GM10266 (cell line): ENCODE results near the gene PCDHB14.
"Not testable (repeated sequence)": the region's sequence is repeated elsewhere in the genome, so short reads cannot be mapped to it uniquely, and the experiment has no call there.

Experiments
- DNase-seq: peaks from one replicate; pipeline ENCODE4 v3.0.0; 2012; ENCODE audit errors: extremely low spot score
- TF ChIP-seq, protein P1 (sequence below): IDR thresholded peaks from 2 replicates; pipeline ENCODE4 v1.5.1; 2012; ENCODE audit warnings: mild to moderate bottlenecking, low read depth; ENCODE audit not compliant: control insufficient read depth, insufficient read depth; ENCODE audit errors: missing control alignments

The PCDHB14 gene

DNA sequence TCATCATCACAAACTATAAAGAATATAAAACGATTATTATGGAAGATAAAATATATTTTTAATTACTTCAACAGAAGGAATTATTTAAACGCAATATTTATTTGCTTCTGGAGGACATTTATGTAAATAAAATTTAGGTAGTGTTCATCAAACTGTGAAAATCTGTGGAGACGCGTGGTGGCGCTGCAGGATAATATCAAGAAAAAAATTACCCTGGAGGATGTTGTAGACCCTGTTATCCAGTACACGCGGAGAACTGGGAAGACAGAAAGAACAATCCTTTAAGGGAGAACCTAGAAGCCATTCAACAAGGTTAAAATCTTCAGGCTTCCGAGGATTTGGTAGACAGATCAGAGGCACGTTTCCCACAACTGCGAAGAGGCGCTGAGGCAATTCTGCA is 14.7 kb upstream of the PCDHB14 start, which contains the start of gene PCDHB12:
TSS of gene PCDHB12 (plus strand) at position 242 of the 400 bp plus-strand sequence. CDS start 189 bp downstream, outside the sequence.
- DNase-seq: no peak
- TF ChIP-seq, protein P1, sequence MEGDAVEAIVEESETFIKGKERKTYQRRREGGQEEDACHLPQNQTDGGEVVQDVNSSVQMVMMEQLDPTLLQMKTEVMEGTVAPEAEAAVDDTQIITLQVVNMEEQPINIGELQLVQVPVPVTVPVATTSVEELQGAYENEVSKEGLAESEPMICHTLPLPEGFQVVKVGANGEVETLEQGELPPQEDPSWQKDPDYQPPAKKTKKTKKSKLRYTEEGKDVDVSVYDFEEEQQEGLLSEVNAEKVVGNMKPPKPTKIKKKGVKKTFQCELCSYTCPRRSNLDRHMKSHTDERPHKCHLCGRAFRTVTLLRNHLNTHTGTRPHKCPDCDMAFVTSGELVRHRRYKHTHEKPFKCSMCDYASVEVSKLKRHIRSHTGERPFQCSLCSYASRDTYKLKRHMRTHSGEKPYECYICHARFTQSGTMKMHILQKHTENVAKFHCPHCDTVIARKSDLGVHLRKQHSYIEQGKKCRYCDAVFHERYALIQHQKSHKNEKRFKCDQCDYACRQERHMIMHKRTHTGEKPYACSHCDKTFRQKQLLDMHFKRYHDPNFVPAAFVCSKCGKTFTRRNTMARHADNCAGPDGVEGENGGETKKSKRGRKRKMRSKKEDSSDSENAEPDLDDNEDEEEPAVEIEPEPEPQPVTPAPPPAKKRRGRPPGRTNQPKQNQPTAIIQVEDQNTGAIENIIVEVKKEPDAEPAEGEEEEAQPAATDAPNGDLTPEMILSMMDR: peak; percentile 8

DNA sequence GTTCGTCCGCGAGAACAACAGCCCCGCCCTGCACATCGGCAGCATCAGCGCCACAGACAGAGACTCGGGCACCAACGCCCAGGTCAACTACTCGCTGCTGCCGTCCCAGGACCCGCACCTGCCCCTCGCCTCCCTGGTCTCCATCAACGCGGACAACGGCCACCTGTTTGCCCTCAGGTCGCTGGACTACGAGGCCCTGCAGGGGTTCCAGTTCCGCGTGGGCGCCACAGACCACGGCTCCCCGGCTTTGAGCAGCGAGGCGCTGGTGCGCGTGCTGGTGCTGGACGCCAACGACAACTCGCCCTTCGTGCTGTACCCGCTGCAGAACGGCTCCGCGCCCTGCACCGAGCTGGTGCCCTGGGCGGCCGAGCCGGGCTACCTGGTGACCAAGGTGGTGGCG is 12.9 kb upstream of the PCDHB14 start:
- DNase-seq: not testable (repeated sequence)

DNA sequence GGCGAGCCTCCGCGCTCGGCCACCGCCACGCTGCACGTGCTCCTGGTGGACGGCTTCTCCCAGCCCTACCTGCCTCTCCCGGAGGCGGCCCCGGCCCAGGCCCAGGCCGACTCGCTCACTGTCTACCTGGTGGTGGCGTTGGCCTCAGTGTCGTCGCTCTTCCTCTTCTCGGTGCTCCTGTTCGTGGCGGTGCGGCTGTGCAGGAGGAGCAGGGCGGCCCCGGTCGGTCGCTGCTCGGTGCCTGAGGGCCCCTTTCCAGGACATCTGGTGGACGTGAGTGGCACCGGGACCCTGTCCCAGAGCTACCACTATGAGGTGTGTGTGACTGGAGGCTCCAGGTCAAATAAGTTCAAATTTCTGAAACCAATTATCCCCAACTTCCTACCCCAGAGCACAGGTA is 12.3 kb upstream of the PCDHB14 start:
- not testable (repeated sequence) for DNase-seq

DNA sequence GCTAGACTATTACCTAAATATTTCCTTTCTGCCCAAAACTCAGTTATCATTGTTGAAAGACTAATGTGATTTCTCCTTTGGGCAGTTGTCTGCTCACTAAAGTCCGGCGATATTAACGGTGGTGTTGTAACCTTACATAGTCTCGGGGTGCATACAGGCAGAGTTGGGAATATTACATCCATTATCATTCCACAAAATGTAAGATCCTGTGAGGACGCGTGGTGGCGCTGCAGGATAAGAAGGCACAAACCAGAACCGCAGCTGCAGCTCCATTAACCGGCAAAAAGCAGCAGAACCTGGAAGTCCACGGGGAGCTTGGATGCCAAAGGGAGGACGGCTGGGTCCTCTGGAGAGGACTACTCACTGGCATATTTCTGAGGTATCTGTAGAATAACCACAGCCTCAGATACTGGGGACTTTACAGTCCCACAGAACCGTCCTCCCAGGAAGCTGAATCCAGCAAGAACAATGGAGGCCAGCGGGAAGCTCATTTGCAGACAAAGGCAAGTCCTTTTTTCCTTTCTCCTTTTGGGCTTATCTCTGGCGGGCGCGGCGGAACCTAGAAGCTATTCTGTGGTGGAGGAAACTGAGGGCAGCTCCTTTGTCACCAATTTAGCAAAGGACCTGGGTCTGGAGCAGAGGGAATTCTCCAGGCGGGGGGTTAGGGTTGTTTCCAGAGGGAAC is 9.3 kb upstream of the PCDHB14 start, which contains the start of gene PCDHB13:
TSS of gene PCDHB13 (plus strand) at position 264 of the 684 bp plus-strand sequence. CDS start at position 469, 205 bp downstream.
- TF ChIP-seq, protein P1: peak; percentile 5
- DNase-seq: not testable (repeated sequence)

DNA sequence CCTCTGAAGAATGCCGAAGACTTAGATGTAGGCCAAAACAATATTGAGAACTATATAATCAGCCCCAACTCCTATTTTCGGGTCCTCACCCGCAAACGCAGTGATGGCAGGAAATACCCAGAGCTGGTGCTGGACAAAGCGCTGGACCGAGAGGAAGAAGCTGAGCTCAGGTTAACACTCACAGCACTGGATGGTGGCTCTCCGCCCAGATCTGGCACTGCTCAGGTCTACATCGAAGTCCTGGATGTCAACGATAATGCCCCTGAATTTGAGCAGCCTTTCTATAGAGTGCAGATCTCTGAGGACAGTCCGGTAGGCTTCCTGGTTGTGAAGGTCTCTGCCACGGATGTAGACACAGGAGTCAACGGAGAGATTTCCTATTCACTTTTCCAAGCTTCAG is 8.6 kb upstream of the PCDHB14 start:
- DNase-seq: not testable (repeated sequence)

DNA sequence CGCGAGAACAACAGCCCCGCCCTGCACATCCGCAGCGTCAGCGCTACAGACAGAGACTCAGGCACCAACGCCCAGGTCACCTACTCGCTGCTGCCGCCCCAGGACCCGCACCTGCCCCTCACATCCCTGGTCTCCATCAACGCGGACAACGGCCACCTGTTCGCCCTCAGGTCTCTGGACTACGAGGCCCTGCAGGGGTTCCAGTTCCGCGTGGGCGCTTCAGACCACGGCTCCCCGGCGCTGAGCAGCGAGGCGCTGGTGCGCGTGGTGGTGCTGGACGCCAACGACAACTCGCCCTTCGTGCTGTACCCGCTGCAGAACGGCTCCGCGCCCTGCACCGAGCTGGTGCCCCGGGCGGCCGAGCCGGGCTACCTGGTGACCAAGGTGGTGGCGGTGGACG is 7.6 kb upstream of the PCDHB14 start:
- DNase-seq: not testable (repeated sequence)

DNA sequence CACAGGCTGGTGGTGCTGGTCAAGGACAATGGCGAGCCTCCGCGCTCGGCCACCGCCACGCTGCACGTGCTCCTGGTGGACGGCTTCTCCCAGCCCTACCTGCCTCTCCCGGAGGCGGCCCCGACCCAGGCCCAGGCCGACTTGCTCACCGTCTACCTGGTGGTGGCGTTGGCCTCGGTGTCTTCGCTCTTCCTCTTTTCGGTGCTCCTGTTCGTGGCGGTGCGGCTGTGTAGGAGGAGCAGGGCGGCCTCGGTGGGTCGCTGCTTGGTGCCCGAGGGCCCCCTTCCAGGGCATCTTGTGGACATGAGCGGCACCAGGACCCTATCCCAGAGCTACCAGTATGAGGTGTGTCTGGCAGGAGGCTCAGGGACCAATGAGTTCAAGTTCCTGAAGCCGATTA is 7.1 kb upstream of the PCDHB14 start:
- DNase-seq: not testable (repeated sequence)

DNA sequence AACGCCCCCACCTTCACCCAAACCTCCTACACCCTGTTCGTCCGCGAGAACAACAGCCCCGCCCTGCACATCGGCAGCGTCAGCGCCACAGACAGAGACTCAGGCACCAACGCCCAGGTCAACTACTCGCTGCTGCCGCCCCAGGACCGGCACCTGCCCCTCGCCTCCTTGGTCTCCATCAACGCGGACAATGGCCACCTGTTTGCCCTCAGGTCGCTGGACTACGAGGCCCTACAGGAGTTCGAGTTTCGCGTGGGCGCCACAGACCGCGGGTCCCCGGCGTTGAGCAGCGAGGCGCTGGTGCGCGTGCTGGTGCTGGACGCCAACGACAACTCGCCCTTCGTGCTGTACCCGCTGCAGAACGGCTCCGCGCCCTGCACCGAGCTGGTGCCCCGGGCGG is 1.7 kb downstream of the PCDHB14 start:
- not testable (repeated sequence) for DNase-seq

DNA sequence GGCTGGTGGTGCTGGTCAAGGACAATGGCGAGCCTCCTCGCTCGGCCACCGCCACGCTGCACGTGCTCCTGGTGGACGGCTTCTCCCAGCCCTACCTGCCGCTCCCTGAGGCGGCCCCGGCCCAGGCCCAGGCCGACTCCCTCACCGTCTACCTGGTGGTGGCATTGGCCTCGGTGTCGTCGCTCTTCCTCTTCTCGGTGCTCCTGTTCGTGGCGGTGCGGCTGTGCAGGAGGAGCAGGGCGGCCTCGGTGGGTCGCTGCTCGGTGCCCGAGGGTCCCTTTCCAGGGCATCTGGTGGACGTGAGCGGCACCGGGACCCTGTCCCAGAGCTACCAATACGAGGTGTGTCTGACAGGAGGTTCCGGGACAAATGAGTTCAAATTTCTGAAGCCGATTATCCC is 2.3 kb downstream of the PCDHB14 start:
- not testable (repeated sequence) for DNase-seq

DNA sequence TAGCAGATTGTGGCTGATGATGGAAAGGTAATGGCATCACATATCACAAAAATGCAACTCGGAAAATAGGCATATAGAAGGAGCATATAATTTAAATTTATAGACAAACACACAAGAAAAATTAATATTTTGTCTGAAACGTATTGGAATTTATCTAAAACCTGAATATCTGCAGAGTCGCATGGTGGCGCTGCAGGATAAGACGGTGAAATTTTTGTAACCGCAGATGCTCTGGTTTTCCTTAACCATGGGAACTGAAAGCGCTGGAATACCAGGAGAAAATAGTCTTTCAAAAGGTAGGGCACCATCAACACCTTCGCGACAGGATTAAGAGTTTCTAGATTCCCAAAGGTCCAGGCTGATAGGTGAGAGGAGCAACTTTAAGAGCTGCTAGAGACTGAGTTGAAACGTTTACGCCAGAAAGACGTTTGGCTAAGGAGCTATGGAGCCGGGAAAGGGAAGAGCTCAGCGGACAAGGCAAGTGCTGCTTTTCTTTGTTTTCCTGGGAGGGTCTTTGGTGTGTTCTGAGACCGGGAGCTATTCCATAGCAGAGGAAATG is 11.0 kb downstream of the PCDHB14 start:
- DNase-seq: no peak
- TF ChIP-seq, protein P1: no peak

DNA sequence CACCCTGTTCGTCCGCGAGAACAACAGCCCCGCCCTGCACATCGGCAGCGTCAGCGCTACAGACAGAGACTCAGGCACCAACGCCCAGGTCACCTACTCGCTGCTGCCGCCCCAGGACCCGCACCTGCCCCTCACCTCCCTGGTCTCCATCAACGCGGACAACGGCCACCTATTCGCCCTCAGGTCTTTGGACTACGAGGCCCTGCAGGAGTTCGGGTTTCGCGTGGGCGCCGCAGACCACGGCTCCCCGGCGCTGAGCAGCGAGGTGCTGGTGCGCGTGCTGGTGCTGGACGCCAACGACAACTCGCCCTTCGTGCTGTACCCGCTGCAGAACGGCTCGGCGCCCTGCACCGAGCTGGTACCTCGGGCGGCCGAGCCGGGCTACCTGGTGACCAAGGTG is 12.8 kb downstream of the PCDHB14 start:
- not testable (repeated sequence) for DNase-seq
